NCI-H1092 treated with DMSO at 0.1 percent for 48 hours (cell line): Measurements from ENCODE around the gene MCL1.
A peak's percentile ranks its signal among the peaks of the same experiment; 100 is the strongest.
"Not testable (repeated sequence)": the region's sequence is repeated elsewhere in the genome, so short reads cannot be mapped to it uniquely, and the experiment has no call there.

Source experiments
- DNase-seq: peaks from one replicate; lab custom pipeline; 2025; lab: John Stamatoyannopoulos, UW

Gene MCL1

GRCh38 chr1:150602372-150602771 is 23.0 kb upstream of the MCL1 start:
- DNase-seq: not testable (repeated sequence)

- no peak for DNase-seq
These were observed 22.1 kb upstream of the MCL1 start for GRCh38 chr1:150601540-150601939.

GRCh38 chr1:150598346-150598745 is 18.9 kb upstream of the MCL1 start:
- DNase-seq: not testable (repeated sequence)

GRCh38 chr1:150596976-150597375 is 17.6 kb upstream of the MCL1 start:
- DNase-seq: no peak

- no peak for DNase-seq
These were observed 16.9 kb upstream of the MCL1 start for GRCh38 chr1:150596095-150596892.

GRCh38 chr1:150582371-150582770 is 3.0 kb upstream of the MCL1 start:
- no peak for DNase-seq

- DNase-seq: not testable (repeated sequence)
These were observed 2.6 kb upstream of the MCL1 start for GRCh38 chr1:150581962-150582361.

GRCh38 chr1:150581437-150581836 is 2.0 kb upstream of the MCL1 start:
- DNase-seq: not testable (repeated sequence)

GRCh38 chr1:150580966-150581365 is 1.6 kb upstream of the MCL1 start:
- DNase-seq: not testable (repeated sequence)

GRCh38 chr1:150579945-150580642 is 684 bp upstream of the MCL1 start:
- no peak for DNase-seq

GRCh38 chr1:150578272-150579109 is 919 bp downstream of the MCL1 start:
- peak; percentile 72 for DNase-seq

GRCh38 chr1:150577557-150578271 is 1.7 kb downstream of the MCL1 start:
- peak; percentile 43 for DNase-seq

GRCh38 chr1:150576794-150577556 is 2.4 kb downstream of the MCL1 start:
- no peak for DNase-seq

GRCh38 chr1:150576367-150576711 is 3.1 kb downstream of the MCL1 start:
- no peak for DNase-seq

- DNase-seq: no peak
These were observed 3.7 kb downstream of the MCL1 start for GRCh38 chr1:150575518-150576366.

GRCh38 chr1:150575072-150575489 is 4.3 kb downstream of the MCL1 start:
- DNase-seq: no peak

- DNase-seq: no peak
These were observed 4.9 kb downstream of the MCL1 start for GRCh38 chr1:150574260-150575071.

GRCh38 chr1:150573648-150574071 is 5.8 kb downstream of the MCL1 start:
- DNase-seq: not testable (repeated sequence)
